Stimulated activated CD4-positive, alpha-beta T cell treated with anti-CD3 and anti-CD28 coated beads, Interleukin-4, amount 100 ng/mL, for 24 hours (primary cell): ENCODE measurements around the gene EXOC6.

Source experiments
- DNase-seq: peaks from one replicate; pipeline ENCODE4 v3.0.0-alpha.2; 2020

EXOC6 gene

GRCh38 chr10:93067443-93068365, 219.4 kb downstream of the EXOC6 start:
- no peak for DNase-seq

- DNase-seq: no peak
These were observed 220.3 kb downstream of the EXOC6 start for GRCh38 chr10:93068411-93069244.

- DNase-seq: no peak
These were observed 220.9 kb downstream of the EXOC6 start for GRCh38 chr10:93069245-93069561.

DNA sequence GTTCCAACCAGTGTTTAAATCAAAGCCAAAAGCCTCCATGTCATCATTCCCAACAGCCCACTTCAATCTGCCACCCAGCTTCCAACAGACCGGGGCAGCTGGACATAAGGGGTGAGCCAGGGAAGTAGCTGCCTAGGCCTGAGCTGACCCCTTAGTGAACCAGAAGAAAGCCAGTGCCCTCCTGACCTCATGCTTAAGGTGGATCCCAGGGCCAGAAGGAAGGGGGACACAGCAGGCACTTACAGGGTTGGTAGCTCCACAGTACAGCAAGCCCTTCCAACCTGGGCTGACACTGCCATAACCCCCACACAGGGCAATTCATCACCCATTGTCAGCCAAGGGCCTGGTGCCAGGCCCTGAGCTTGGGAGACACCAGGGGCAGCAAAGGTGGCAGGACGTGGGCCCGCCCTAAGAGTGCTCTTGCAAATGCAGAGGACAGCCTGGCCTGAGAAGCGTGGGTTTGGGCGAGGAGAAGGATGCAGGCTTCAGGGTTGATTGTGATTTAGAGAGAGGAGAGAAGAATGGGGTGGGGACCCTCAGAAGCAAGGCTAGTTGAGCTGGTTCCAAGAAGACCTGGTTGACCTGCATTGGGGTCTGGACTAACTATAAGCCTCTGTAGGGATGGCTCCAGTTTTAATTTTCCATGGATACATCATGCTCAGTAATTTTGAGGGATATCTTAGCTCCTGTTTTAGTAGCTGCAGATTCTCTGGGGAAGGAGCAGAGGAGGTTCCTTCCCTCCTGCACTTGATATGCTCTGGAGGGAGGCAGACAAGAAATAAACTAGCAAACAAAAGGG, 222.3 kb downstream of the EXOC6 start:
- DNase-seq: no peak

- DNase-seq: no peak
These were observed 222.8 kb downstream of the EXOC6 start for GRCh38 chr10:93071177-93071472.

- no peak for DNase-seq
These were observed 223.4 kb downstream of the EXOC6 start for GRCh38 chr10:93071674-93072224.

DNA sequence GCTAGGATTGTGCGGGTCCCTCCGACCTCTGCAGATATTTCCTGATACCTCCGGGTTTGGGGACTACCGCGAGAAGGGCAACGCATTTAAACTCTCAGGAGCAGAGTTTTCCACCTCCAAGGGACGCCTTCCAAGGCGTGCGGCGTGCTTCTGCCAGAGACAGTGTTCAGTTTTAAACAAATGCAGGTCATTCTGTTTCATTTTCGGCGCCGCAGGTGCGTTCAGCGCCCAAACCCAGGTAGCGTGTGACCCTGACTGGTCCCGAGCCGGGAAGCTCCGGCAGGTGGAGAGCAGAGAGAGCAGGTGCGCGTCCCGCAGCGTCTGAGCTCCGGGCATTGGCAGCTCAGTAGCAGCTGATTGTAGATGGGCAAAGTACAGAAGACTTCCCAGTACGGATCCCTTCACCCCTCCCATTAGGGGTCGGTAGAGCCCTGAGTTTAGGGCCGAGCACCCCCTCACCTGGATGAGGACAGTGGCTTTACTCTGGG, 223.9 kb downstream of the EXOC6 start:
- no peak for DNase-seq

DNA sequence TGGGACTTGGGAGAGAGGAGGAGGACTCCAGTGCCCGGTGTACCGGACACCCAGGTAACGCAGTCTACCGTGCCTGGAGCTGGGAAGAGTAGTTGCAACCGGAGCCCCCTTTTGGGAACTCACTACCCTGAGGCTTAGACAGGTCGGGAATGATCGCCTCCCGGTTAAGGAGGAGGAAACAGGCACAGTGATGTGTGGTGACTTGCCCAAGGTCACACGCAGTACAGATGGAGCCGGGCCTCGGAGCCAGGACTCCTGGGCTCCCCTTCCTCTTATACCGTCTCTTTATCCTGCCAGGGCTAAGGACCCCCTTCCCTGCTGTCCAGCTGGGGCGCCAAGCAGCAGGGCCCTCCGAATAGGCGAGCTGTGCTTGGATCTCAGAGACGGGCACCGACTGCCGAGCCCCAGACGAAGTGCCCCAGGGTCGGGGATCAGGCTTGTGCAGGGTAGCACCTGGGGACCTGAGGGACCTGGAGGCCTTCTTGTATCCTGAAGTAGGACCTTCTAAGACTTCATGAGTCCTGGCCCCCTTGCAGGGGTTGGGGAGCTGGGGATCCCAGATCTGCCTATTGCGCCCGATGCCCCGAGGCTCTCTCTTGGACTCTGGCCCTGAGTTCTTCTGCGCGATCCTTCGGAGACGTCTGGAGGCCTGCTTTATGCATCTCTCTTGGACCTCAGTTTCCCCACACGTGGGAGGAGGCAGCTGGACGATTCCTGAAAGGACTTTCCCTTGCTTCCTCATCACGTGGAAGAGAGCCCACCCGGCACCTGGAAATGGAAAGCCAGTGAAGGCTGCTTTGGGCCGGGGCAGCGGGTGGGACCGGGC, 224.6 kb downstream of the EXOC6 start:
- no peak for DNase-seq

GRCh38 chr10:93073539-93074146, 225.3 kb downstream of the EXOC6 start, which contains the start of gene CYP26A1:
CYP26A1 (plus strand) TSS chr10:93073893; CDS start chr10:93073935, 42 bp downstream.
- DNase-seq: no peak

- DNase-seq: no peak
These were observed 225.9 kb downstream of the EXOC6 start for GRCh38 chr10:93074147-93074596.

- DNase-seq: no peak
These were observed 226.5 kb downstream of the EXOC6 start for GRCh38 chr10:93074597-93075368.

DNA sequence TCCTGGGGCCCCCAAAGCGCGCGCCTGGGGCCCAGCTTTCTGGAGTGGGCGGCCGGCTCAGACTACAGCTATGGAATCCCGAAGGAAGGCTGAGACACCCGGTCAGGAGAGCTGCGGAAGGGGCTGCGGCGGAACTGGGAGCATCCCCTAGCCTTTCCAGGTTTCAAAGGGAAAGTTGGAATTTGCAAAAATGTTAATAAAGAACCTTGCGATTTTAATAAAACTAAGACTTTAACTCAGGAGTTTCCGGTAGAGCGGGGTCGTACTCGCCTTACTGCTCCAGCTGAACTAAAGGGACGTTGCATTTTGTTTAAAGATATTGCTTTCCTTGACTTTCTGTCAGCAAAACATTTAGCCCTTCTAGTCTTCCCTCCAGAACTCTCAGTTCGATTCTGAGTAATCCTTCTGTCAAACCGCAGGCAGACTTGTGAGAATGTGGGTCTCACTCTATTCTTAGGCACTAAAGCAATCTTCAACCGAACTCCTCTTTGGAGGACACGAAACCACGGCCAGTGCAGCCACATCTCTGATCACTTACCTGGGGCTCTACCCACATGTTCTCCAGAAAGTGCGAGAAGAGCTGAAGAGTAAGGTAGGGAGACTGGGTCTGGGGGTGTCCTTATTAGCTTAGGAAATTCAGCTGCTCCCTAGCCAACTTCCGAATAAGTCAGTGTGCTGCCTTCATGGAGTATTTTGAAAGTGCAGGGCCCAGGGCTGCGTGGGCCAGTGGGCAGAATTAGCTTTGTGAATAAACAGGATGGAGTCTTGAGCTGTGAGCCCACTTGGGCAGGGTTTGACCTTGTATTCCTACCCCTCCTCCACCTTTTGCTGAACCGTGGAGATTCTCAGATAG, 227.3 kb downstream of the EXOC6 start:
- DNase-seq: no peak

DNA sequence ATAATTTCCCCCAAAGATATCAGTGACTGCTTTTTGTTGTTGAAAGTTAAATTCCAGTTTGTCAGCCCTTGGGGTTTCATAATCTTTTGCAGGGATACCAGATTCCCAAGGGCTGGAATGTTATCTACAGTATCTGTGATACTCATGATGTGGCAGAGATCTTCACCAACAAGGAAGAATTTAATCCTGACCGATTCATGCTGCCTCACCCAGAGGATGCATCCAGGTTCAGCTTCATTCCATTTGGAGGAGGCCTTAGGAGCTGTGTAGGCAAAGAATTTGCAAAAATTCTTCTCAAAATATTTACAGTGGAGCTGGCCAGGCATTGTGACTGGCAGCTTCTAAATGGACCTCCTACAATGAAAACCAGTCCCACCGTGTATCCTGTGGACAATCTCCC, 228.6 kb downstream of the EXOC6 start:
- DNase-seq: no peak

DNA sequence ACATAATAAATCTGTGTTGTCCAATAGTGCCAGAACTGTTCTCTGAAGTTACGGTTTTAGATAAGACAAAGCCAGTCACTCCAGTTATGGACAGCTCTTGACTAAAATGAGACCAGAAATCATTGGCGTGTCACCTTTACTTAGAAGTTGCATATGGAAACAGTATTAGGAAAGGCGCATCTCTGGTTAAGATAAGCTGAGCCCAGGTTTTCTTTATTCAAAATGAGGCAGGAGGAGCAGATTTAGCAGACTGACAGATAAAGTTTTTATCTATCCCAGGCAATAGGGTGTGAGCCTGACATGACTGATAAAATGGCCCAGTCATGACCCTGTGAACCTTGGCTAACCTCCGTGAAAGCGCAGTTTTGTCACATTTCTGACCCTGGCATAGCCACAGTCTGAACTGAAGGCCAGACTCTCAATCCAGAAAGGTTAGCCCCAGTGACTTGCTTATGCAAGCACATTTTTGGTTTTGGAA, 229.6 kb downstream of the EXOC6 start:
- no peak for DNase-seq

GRCh38 chr10:93079663-93080349, 231.5 kb downstream of the EXOC6 start:
- no peak for DNase-seq

- DNase-seq: peak; percentile 58
These were observed 232.2 kb downstream of the EXOC6 start for GRCh38 chr10:93080350-93081046.

DNA sequence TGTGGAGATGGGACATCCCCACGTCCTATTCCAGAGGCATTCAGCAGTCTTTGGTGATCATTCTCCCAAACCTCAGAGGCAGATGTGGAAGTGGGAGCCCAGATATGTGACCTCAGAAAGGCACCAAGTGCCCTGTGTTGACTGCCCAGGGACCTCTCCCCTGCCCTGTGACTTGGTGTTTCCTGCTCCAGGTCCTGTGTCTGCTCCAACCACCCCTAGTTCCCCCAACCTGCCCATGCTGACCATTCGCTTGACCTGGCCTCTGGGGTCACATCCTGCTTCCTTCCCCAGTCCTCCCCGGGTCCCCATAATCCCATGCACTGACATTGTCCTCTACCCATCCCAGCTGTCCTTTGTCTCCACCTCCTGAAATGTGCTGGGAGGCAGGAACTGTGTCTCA, 233.0 kb downstream of the EXOC6 start:
- no peak for DNase-seq

GRCh38 chr10:93081834-93082233, 233.5 kb downstream of the EXOC6 start:
- no peak for DNase-seq
